ENCODE measurements around the gene COL15A1.

COL15A1 gene

DNA sequence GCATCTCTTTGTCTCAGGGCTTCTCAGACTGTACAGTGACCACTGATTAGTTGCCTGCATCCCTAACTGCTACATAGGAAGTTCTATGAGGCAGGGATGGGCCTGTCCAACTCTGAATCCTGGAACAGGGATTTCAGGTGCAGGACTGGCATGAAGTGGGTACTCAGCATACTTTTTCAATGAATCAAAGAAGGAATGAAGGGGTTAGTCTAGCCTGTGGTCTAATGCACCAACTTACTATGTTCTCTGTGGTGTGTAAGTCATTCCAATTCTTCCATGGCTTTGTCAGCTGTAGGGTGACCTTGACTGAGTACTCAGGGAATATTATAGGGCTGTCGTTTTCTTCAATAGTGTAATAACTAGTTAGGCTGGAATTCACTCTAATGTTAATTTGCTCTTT is 8.3 kb downstream of the COL15A1 start:
- no peak for DNase-seq

- DNase-seq: no peak
Observed at GRCh38 chr9:98953581-98954243, 10.0 kb downstream of the COL15A1 start.

- no peak for DNase-seq
Observed at GRCh38 chr9:98954244-98954610, 10.5 kb downstream of the COL15A1 start.

- no peak for DNase-seq
Observed at GRCh38 chr9:98955259-98955658, 11.6 kb downstream of the COL15A1 start.

DNA sequence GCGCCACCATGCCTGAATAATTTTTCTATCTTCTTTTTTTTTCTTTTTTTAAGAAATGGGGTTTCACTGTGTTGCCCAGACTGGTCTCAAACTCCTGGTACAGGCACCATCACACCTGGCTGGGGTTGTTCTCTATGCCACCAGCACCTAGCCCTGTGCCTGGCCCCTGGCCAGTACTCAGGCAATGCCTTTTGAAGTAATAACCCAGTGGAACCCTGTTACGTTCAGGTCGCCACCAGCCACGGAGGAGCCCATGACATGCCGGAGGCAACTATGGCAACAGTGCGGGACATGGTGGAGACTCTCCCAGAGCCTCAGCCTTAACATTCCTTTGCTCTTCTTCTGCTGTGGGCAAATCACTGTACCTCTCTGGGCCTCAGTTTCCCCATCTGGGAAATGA is 14.1 kb downstream of the COL15A1 start:
- DNase-seq: no peak

- DNase-seq: no peak
Observed at GRCh38 chr9:98958271-98958984, 14.7 kb downstream of the COL15A1 start.

DNA sequence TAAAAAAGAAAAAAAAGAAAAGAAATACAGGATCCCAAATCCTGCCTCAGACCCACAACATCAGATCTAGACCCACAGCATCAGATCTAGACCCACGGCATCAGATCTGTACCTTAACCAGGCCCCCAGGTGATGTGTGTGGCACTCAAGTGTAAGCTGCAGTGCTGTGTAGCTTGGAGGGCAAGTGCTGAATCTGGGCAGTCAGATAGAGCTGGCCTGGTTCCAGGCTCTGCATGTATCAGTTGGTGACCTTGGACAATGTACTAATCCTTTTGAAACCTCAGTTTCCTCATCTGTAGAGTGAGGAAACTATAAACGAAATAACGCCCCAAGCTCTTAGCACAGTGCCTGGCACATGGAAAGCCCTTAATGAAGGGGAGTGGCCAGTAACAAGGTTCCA is 16.7 kb downstream of the COL15A1 start:
- no peak for DNase-seq

DNA sequence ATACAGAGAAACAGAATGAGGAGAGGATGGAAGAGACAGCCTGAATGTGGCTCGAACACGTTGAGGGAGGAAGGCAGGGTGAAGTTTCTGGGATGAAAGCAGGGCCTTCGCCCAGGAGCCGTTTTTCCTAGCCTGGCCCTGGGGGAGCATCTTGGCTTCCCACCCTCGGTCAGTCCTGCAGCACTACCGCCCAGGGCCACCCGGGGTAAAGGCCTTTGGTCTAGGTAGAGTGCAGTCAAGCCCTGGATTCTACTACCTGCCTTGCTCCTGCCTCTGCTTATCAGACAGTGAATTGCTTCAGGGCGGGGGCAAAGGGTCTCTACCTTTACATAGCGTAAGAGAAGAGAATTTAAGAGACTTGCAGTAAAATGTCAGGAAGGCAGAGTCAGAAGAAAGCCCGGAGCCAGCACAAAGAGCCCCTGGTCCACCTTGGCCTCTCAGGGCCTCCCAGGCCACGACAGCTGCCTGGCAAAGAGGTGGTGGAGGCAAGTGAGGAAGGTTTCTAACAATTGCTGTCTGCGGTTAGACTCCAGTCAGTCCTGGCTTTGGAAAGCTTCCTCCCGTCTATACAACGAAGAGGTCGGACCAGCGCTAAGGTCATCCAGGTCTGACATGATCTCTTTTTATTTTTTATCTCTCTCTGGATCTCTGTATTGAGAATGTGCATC is 17.9 kb downstream of the COL15A1 start:
- DNase-seq: no peak

DNA sequence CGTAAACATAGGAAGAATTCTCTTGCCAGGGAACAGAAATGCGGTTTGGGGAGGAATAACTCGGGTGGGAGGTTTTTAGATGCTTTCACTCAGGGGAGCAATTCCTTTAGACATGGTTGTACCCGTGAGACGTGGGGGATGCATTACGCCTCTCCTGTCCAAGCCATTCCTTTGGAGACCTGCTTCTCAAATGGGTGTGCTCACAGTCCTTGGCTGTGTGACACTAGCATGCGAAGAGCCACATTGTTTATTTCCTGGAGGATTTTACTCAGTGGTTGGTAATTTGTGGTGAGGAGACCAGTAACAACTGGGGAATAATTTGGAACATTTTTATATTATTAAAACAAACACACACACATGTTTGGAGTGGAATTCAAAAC is 18.5 kb downstream of the COL15A1 start:
- no peak for DNase-seq

- no peak for DNase-seq
Observed at GRCh38 chr9:98962861-98963260, 19.2 kb downstream of the COL15A1 start.

DNA sequence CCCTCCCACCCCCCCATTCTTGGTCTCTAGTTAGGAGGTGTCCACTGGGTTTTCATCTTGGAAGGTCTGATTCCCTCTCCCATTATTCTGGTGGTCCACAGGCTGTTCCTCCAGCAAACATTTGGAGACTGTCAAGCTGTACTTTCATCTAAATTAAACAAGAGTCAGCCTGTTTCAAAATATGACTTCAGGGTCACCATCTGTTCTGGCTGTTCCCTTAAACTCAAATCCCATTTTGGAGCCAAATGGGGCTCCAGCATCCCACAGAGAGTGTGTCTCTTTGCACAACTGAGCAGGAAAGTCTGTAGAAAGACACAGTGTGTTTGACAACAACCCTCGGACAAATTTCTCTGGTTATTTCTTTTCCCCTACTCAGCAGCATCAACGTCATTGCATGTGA is 20.5 kb downstream of the COL15A1 start:
- DNase-seq: no peak

DNA sequence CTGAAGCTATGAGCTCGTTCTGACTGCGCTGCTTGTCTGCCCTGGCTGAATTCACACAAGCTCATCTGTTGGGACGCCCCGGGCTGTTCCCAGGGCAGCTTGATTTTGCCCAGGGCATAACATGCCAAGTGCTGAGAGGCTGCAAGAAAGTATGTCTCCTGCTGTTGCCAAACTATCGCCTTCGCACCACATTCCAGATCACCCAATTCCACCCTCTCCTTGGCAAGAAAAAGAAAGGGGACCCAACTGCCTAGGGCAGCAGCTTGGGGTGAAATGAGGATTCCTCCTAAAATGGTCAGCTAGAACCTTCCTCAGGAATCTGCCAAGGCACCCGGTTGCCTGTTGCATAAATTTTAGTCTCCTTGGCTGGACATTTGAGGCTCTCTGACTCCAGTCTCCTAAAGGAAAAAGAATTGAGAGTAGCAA is 21.2 kb downstream of the COL15A1 start:
- no peak for DNase-seq

DNA sequence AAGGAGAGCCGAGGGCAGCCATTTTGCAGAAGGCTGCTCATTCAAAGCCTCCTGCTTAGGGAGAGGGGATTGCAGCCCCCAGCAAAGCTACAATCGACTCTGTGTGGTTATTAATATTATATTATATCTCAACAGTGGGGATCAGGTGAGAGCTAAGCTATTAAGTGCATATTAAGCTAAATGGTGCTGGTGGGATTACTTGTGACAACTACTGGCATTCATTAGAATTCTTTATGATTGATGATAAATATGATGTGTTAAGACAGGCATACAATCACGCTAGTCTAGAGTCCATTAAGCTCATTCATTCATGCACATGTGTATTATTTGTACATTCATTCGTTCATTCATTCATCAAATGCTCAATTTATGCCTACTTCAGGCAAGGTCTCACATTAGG is 23.0 kb downstream of the COL15A1 start:
- DNase-seq: no peak

GRCh38 chr9:98967257-98967656 is 23.6 kb downstream of the COL15A1 start:
- no peak for DNase-seq

DNA sequence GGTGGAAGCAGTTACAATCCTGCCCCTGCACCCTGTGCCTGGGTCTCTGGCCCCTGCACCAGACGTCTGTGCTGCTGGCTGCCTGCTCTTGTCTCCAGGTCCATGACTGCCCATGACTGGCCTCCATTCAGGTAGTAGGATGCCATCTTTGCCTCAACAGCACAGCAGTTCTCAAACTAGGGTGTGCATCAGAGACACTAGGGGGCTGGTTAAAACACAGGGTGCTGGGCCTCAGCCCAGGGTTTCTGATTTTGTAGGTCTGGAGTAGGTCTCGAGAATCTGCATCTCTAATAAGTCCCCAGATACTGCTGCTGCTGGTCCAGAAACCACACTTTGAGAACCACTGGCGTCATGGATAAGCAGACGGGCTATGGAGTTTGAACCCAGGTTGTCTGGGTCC is 24.0 kb downstream of the COL15A1 start:
- no peak for DNase-seq

GRCh38 chr9:98968601-98969337 is 25.1 kb downstream of the COL15A1 start:
- no peak for DNase-seq

- no peak for DNase-seq
Observed at GRCh38 chr9:98970532-98971041, 26.9 kb downstream of the COL15A1 start.

DNA sequence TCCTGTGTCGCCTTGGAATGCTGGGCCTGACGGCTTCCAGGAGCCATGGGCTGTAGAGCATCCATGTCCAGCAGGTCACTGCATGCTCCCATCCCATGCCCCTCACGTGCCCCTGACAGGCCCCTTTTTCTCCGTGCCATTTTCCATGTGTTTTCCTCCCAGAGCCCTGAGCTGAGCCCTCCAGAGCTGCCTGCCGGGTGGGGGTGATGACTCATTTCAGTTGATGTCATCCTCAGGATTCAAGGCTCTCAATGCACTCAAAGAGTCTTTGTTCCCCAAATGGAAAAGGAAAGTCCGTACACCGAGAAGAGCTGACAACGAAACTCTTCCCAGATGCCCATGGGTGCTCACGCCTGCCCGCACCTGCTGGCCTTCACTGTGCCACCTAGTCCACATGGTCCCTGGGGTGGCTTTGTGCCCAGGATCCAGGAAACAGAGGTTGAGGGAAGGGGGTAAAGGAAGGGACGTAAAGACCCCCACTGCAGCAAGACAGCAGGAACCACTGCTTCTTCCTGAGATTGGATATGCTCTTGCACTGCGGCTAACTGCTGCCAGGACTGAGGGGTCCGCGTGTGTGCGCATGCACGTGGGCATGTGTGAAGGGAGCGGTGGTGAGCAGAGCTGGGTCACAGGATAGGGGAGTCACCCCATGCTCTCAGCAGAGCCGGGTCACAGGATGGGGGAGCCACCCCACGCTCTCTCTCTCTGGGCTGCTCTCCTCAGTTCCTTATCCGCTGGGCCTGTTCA is 27.6 kb downstream of the COL15A1 start:
- no peak for DNase-seq

DNA sequence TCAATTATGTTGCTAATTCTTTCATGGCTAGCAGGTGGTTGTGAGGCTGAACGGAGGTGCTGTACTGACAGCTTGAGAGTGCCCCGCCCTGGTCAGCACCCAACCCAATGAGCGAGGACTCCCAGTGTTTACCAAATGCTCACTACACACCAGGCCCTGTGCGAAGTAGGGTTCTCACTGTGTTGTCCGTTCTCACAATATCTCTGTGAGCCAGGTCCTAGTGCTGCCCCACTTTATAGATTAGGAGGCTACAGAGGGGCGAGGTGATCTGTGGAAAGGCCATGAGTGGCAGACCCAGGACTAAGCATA is 28.2 kb downstream of the COL15A1 start:
- no peak for DNase-seq

- no peak for DNase-seq
Observed at GRCh38 chr9:98972716-98973115, 29.0 kb downstream of the COL15A1 start.

GRCh38 chr9:98973171-98973570 is 29.5 kb downstream of the COL15A1 start:
- DNase-seq: no peak

DNA sequence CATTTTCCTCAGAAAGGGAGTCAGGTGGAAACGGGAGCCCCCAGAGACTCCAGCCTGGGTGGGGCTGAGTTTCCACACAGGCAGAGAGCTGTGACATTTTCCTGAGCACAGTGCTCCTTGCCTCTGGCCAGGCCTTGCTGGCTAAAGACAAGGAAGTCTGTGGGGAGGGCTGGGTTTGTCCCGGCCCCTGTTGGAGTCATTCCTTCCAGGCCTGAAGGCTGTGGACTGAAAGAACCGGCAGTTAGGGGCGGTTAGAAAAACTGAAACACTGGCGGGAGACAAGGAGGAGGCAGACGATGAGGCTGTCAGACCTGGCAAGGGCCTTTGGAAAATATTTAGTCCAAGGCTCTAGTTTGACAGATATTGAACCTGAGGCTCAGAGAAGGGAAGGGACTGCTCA is 29.9 kb downstream of the COL15A1 start:
- DNase-seq: no peak

DNA sequence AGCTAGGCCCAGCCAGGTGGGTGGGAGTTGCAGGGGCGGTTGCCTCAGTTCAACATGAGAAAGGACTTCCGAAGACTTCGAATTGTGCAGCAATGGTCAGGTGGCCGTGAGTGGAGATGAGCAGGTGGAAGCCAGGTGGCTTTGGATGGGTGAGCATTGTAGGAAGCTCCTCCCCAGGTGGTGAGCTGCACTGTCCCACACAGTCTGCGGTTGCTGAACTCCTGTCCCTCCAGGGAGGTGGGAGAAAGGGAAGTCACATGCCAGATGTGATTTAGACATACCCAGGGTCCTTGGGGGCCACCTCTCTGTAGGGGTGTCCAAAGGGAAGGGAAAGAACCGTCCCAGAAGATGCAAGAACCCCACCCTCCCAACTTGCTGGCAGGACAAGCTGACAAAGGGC is 30.4 kb downstream of the COL15A1 start:
- no peak for DNase-seq
